CD14-positive monocyte (primary cell): Measurements from ENCODE around the gene SPSB4. TPM values are rescaled to one million over a fixed set of nuclear protein-coding genes. Genes with fewer than 3 reads are reported as not detected.

ENCODE experiments used
- DNase-seq, 3 donors: peaks; one replicate each; pipeline ENCODE4 v3.0.0-alpha.2; 2011 to 2022
- H2AFZ ChIP-seq: 2 replicates; pipeline ENCODE4 v1.6.0; 2012; ENCODE audit warnings: mild to moderate bottlenecking, low read depth, low read length, inconsistent platforms; ENCODE audit not compliant: insufficient read depth, poor library complexity, severe bottlenecking
- H3K27ac ChIP-seq, 2 donors: 1 replicate in 1 of 2; 2 replicates in 1 of 2; pipeline ENCODE4 v1.5.1; 2012 to 2013; ENCODE audit warnings: low read length in 2 of 2, control low read depth in 1 of 2, inconsistent platforms in 1 of 2, low read depth in 1 of 2, mild to moderate bottlenecking in 1 of 2
- H3K27me3 ChIP-seq, 2 donors: one replicate each; pipeline versions ENCODE4 v1.6.0 to v1.6.1; 2011 to 2013; ENCODE audit warnings: low read length in 2 of 2; ENCODE audit not compliant: control insufficient read depth in 2 of 2, insufficient read depth in 2 of 2
- H3K36me3 ChIP-seq, 2 donors: replicated peaks in 1 of 2; 1 replicate in 1 of 2; 2 replicates in 1 of 2; pipeline versions ENCODE4 v1.5.1 to v1.6.1; 2012 to 2013; ENCODE audit warnings: low read length in 2 of 2, control low read depth in 1 of 2, inconsistent platforms in 1 of 2, mild to moderate bottlenecking in 1 of 2; ENCODE audit not compliant: insufficient read depth in 2 of 2, control insufficient read depth in 1 of 2
- H3K4me1 ChIP-seq, 2 donors: 1 replicate in 1 of 2; 2 replicates in 1 of 2; pipeline versions ENCODE4 v1.5.1 to v1.6.1; 2012 to 2013; ENCODE audit warnings: low read length in 2 of 2, control low read depth in 1 of 2, inconsistent platforms in 1 of 2, mild to moderate bottlenecking in 1 of 2, moderate library complexity in 1 of 2; ENCODE audit not compliant: insufficient read depth in 2 of 2, control insufficient read depth in 1 of 2
- H3K4me2 ChIP-seq: replicated peaks from 2 replicates; pipeline ENCODE3; 2012; ENCODE audit warnings: low read length, moderate library complexity, mild to moderate bottlenecking; ENCODE audit not compliant: poor library complexity, severe bottlenecking; ENCODE audit errors: extremely low read depth
- H3K4me3 ChIP-seq, 3 experiments: fragments of 200-600 bp in 1 of 3; sonication (generic) in 1 of 3; replicated peaks in 1 of 3; 1 replicate in 2 of 3; 2 replicates in 1 of 3; pipeline ENCODE4 v1.5.1; 2011 to 2013; ENCODE audit warnings: low read length in 3 of 3, mild to moderate bottlenecking in 3 of 3, control low read depth in 2 of 3, low read depth in 2 of 3, inconsistent platforms in 1 of 3, moderate library complexity in 1 of 3
- H3K79me2 ChIP-seq: 2 replicates; pipeline ENCODE4 v1.6.0; 2012; ENCODE audit warnings: mild to moderate bottlenecking, control low read depth, inconsistent platforms, low read length, moderate library complexity; ENCODE audit not compliant: insufficient read depth
- H3K9ac ChIP-seq: 2 replicates; pipeline ENCODE4 v1.6.0; 2017; ENCODE audit warnings: low read length, mild to moderate bottlenecking; ENCODE audit not compliant: insufficient read depth, poor library complexity, severe bottlenecking
- H3K9me3 ChIP-seq, 2 donors: replicated peaks in 1 of 2; 1 replicate in 1 of 2; 2 replicates in 1 of 2; pipeline versions ENCODE4 v1.5.1 to v1.6.1; 2012 to 2013; ENCODE audit warnings: low read length in 2 of 2, control low read depth in 1 of 2; ENCODE audit not compliant: control insufficient read depth in 1 of 2, insufficient read depth in 1 of 2
- H4K20me1 ChIP-seq: 2 replicates; pipeline ENCODE4 v1.6.0; 2012; ENCODE audit warnings: mild to moderate bottlenecking, low read length, control low read depth, moderate library complexity; ENCODE audit not compliant: insufficient read depth
- H3K27ac Mint-ChIP-seq, 7 donors: one replicate each; pipeline ENCODE4 v1.8.0; 2020; ENCODE audit warnings: mild to moderate bottlenecking in 7 of 7, mixed read lengths in 7 of 7, moderate library complexity in 6 of 7, inconsistent platforms in 2 of 7
- H3K27me3 Mint-ChIP-seq, 3 donors: one replicate each; pipeline ENCODE4 v1.8.0; 2021 to 2022; ENCODE audit warnings: low read depth in 3 of 3, mild to moderate bottlenecking in 3 of 3, mixed read lengths in 3 of 3, moderate library complexity in 3 of 3, inconsistent platforms in 1 of 3
- H3K36me3 Mint-ChIP-seq, 2 donors: one replicate each; pipeline ENCODE4 v1.8.0; 2020; ENCODE audit warnings: mixed read lengths in 2 of 2, inconsistent platforms in 1 of 2, mild to moderate bottlenecking in 1 of 2
- H3K4me1 Mint-ChIP-seq: one replicate; pipeline ENCODE4 v1.8.0; 2020; ENCODE audit warnings: mild to moderate bottlenecking, mixed read lengths
- H3K4me3 Mint-ChIP-seq, 2 donors: one replicate each; pipeline ENCODE4 v1.8.0; 2020; ENCODE audit warnings: mild to moderate bottlenecking in 2 of 2, mixed read lengths in 2 of 2, moderate library complexity in 1 of 2
- H3K9me3 Mint-ChIP-seq, 7 donors: one replicate each; pipeline ENCODE4 v1.8.0; 2020 to 2022; ENCODE audit warnings: mixed read lengths in 7 of 7, mild to moderate bottlenecking in 6 of 7, moderate library complexity in 6 of 7, inconsistent platforms in 2 of 7
- WGBS: methylation state at CpG from one replicate; pipeline ENCODE4 v1.1.5; 2013; ENCODE audit warnings: missing lambda C conversion rate; ENCODE audit not compliant: insufficient coverage; 5-methylcytosine and 5-hydroxymethylcytosine counted together
- intact Hi-C, 2 donors: fragments of 100-400 bp; cut with micrococcal nuclease; formaldehyde crosslinking; loops; one replicate each; pipeline versions ENCODE4 v1.15.0 to v1.15.1; 2023
- polyA plus RNA-seq, 3 donors: library from polyadenylated mRNA; depleted of rRNA in 1 of 3; unstranded in 2 of 3; stranded (reverse) in 1 of 3; fragments of 300-500 nt in 2 of 3; fragments of >200 nt in 1 of 3; fragmentation: Illumina TruSeq in 2 of 3; gene quantifications; 1 replicate in 2 of 3; 2 replicates in 1 of 3; pipeline ENCODE4 v1.2.3, GENCODE V29; 2012 to 2021
- TF ChIP-seq, protein P1 (sequence below): fragments of 200-600 bp; IDR thresholded peaks from one replicate; pipeline ENCODE4 v1.8.0; 2022; ENCODE audit warnings: antibody characterized with exemption, mild to moderate bottlenecking

SPSB4 gene
- polyA plus RNA-seq, 3 donors: not detected

- no peak overlapping the region for H3K4me3 ChIP-seq
- no peak overlapping the region for H3K27ac ChIP-seq
- H3K9me3 ChIP-seq: no peaks in the 10 kb centered on the region
- Mint-ChIP-seq H3K4me3 (no peak overlapping the region), H3K9me3 (peaks cover 0 to 4% (median 0%) of the 10 kb centered on the region in 7 donors), H3K27ac (no peak overlapping the region), H3K27me3 (peaks cover 0 to 2% (median 0%) of the 10 kb centered on the region in 3 donors), H3K36me3 (no peaks in the 10 kb centered on the region), H3K4me1 (no peaks in the 10 kb centered on the region)
- H2AFZ ChIP-seq: no peak overlapping the region
- H3K4me1 ChIP-seq: no peaks in the 10 kb centered on the region
- intact Hi-C loops: no loop called here
- H3K9ac ChIP-seq: no peak overlapping the region
- no peaks in the 10 kb centered on the region for H3K36me3 ChIP-seq
- no peak overlapping the region for H3K4me2 ChIP-seq
- H3K27me3 ChIP-seq: no peaks in the 10 kb centered on the region
- DNase-seq: no peak
- TF ChIP-seq, protein P1, sequence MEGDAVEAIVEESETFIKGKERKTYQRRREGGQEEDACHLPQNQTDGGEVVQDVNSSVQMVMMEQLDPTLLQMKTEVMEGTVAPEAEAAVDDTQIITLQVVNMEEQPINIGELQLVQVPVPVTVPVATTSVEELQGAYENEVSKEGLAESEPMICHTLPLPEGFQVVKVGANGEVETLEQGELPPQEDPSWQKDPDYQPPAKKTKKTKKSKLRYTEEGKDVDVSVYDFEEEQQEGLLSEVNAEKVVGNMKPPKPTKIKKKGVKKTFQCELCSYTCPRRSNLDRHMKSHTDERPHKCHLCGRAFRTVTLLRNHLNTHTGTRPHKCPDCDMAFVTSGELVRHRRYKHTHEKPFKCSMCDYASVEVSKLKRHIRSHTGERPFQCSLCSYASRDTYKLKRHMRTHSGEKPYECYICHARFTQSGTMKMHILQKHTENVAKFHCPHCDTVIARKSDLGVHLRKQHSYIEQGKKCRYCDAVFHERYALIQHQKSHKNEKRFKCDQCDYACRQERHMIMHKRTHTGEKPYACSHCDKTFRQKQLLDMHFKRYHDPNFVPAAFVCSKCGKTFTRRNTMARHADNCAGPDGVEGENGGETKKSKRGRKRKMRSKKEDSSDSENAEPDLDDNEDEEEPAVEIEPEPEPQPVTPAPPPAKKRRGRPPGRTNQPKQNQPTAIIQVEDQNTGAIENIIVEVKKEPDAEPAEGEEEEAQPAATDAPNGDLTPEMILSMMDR: no peak
- H4K20me1 ChIP-seq: no peaks in the 10 kb centered on the region
- no peaks in the 10 kb centered on the region for H3K79me2 ChIP-seq
- WGBS: no CpG with 5 or more reads among the region's 1 CpG
Measured at GRCh38 chr3:141070229-141070628, 19.1 kb downstream of the SPSB4 start.

DNA sequence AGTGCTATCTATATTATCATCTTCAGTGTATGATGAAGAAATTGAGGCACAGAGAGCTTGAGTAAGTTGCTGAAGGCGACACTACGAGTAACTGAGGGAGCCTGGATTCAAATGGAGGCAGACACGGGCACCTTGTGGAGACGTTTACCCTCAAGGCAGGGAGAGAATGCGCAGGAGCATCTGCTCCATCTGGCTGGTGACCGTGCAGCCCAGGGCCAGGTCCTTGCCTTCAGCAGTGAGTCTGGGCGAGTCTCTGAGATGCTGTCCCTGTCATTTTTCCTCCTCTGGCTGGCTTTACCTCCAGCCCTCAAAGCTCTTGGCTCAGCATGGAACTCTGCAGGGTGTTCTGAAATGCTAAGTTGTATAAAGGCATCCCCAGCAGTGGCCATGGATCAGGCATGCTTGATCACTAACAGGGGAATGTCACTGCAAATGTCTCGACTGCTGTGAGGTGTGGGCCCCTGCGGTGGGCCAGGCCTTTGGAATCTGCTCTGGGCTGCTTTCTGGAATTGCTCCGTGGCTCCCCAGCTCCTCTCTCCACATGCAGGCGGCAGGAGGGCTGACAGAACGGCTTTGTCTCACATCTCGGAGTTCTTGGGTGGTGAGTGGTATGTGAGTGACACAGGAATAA is 19.7 kb downstream of the SPSB4 start:
- no peak overlapping the region for H3K4me3 Mint-ChIP-seq
- Histone ChIP-seq H3K79me2 (no peaks in the 10 kb centered on the region), H3K27ac (no peak overlapping the region), H3K9me3 (no peaks in the 10 kb centered on the region), H2AFZ (no peak overlapping the region), H4K20me1 (no peaks in the 10 kb centered on the region), H3K36me3 (no peaks in the 10 kb centered on the region), H3K9ac (no peak overlapping the region), H3K4me3 (no peak overlapping the region), H3K4me2 (no peak overlapping the region), H3K4me1 (peaks cover 0 to 2% of the 10 kb centered on the region in 2 donors), H3K27me3 (no peaks in the 10 kb centered on the region)
- intact Hi-C loops: no loop called here
- TF ChIP-seq, protein P1: no peak
- 97% methylated on average over 9 of the region's 13 CpGs for WGBS
- H3K36me3 Mint-ChIP-seq: no peaks in the 10 kb centered on the region
- H3K9me3 Mint-ChIP-seq: peaks cover 0 to 4% (median 0%) of the 10 kb centered on the region in 7 donors
- peaks cover under 1% of the 10 kb centered on the region for H3K4me1 Mint-ChIP-seq
- H3K27me3 Mint-ChIP-seq: no peaks in the 10 kb centered on the region
- no peak overlapping the region for H3K27ac Mint-ChIP-seq
- DNase-seq: no peak
